MM.1S (cell line): ENCODE results near the gene PIGS.

ENCODE experiments used
- EZH2 ChIP-seq: fragments of 300-600 bp; sonication (generic); optimal IDR thresholded peaks from 2 replicates; pipeline ENCODE3; 2017; ENCODE audit warnings: low read depth, mild to moderate bottlenecking, antibody characterized with exemption, low read length, mixed read lengths
- EZH2phosphoT487 ChIP-seq: fragments of 300-600 bp; sonication (generic); IDR thresholded peaks from 2 replicates; pipeline ENCODE4 v1.6.1; 2018; ENCODE audit warnings: antibody characterized with exemption, low read length
- TF ChIP-seq, protein P1 (sequence below): fragments of 300-600 bp; sonication (generic); IDR thresholded peaks from 2 replicates; pipeline ENCODE4 v1.5.1; 2016; ENCODE audit warnings: antibody characterized with exemption, low read length, mixed read lengths

DNA sequence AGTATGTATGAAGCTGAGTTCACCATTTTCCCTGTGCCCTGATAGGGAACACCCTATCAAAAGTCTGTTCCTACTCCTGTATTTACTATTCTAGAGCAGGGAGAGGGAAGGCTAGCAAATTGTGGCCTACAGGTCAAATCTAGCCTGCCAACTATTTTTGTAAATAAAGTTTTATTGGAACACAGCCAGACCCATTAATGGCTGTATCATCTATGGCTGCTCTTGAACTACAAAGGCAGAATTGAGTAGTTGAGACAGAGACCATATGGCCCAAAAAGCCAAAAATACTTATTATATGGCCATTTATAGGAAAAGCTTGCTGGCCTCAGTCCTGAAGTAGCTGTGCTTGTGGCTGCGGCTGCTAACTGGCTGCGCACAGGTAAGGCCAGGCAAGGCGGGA lies 9.6 kb upstream of the PIGS start:
- TF ChIP-seq, protein P1, sequence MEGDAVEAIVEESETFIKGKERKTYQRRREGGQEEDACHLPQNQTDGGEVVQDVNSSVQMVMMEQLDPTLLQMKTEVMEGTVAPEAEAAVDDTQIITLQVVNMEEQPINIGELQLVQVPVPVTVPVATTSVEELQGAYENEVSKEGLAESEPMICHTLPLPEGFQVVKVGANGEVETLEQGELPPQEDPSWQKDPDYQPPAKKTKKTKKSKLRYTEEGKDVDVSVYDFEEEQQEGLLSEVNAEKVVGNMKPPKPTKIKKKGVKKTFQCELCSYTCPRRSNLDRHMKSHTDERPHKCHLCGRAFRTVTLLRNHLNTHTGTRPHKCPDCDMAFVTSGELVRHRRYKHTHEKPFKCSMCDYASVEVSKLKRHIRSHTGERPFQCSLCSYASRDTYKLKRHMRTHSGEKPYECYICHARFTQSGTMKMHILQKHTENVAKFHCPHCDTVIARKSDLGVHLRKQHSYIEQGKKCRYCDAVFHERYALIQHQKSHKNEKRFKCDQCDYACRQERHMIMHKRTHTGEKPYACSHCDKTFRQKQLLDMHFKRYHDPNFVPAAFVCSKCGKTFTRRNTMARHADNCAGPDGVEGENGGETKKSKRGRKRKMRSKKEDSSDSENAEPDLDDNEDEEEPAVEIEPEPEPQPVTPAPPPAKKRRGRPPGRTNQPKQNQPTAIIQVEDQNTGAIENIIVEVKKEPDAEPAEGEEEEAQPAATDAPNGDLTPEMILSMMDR: no peak
- TF ChIP-seq EZH2 (no peak), EZH2phosphoT487 (no peak)
